Inflammatory macrophage treated with lipopolysaccharide for 1 hour (primary cell): Measurements from ENCODE around the gene COLEC12.

Experiments used
- DNase-seq, 2 donors: peaks; one replicate each; pipeline ENCODE4 v3.0.0-alpha.2; 2020 to 2022

Gene COLEC12

GRCh38 chr18:505483-506122 lies 5.1 kb upstream of the COLEC12 start:
- DNase-seq: no peak

GRCh38 chr18:501406-501714 lies 859 bp upstream of the COLEC12 start:
- DNase-seq: no peak

- DNase-seq: peak in 1 of 2 donors; percentile 19
These were observed 497 bp downstream of the COLEC12 start for GRCh38 chr18:499776-500631.

- peak; percentile 63 to 88 for DNase-seq
These were observed 1.3 kb downstream of the COLEC12 start for GRCh38 chr18:498931-499775.

GRCh38 chr18:497688-498087 lies 2.8 kb downstream of the COLEC12 start:
- DNase-seq: no peak

GRCh38 chr18:495452-495851 lies 5.0 kb downstream of the COLEC12 start:
- DNase-seq: no peak

- peak; percentile 50 for DNase-seq
These were observed 5.5 kb downstream of the COLEC12 start for GRCh38 chr18:495017-495416.

- no peak for DNase-seq
These were observed 6.2 kb downstream of the COLEC12 start for GRCh38 chr18:493986-494983.

GRCh38 chr18:492451-492850 lies 8.1 kb downstream of the COLEC12 start:
- DNase-seq: no peak

GRCh38 chr18:490624-491023 lies 9.9 kb downstream of the COLEC12 start:
- DNase-seq: no peak

- DNase-seq: no peak
These were observed 10.5 kb downstream of the COLEC12 start for GRCh38 chr18:490024-490366.

GRCh38 chr18:489244-490023 lies 11.1 kb downstream of the COLEC12 start:
- DNase-seq: peak in 1 of 2 donors; percentile 31

GRCh38 chr18:486929-487740 lies 13.4 kb downstream of the COLEC12 start:
- peak; percentile 28 to 76 for DNase-seq

GRCh38 chr18:484749-485464 lies 15.6 kb downstream of the COLEC12 start:
- peak; percentile 60 to 76 for DNase-seq

GRCh38 chr18:478681-479080 lies 21.8 kb downstream of the COLEC12 start:
- peak; percentile 46 to 72 for DNase-seq

- DNase-seq: no peak
These were observed 22.9 kb downstream of the COLEC12 start for GRCh38 chr18:477565-477964.

- DNase-seq: no peak
These were observed 24.2 kb downstream of the COLEC12 start for GRCh38 chr18:476251-476664.

- DNase-seq: no peak
These were observed 25.1 kb downstream of the COLEC12 start for GRCh38 chr18:475202-476031.

- DNase-seq: no peak
These were observed 26.1 kb downstream of the COLEC12 start for GRCh38 chr18:474416-474815.
